Activated CD4-positive, CD25-positive, alpha-beta regulatory T cell treated with anti-CD3 and anti-CD28 coated beads, Interleukin-2, amount 50 U/mL, for 24 hours (primary cell): ENCODE results near the gene LYPD3.

Experiments used
- ATAC-seq, 2 donors: fragments of 150-1000 bp; cut with Tn5 transposase; one replicate each; pipeline ENCODE4 v1.10.0; 2021; ENCODE audit warnings: mild to moderate bottlenecking in 1 of 2, moderate library complexity in 1 of 2

LYPD3 gene

DNA sequence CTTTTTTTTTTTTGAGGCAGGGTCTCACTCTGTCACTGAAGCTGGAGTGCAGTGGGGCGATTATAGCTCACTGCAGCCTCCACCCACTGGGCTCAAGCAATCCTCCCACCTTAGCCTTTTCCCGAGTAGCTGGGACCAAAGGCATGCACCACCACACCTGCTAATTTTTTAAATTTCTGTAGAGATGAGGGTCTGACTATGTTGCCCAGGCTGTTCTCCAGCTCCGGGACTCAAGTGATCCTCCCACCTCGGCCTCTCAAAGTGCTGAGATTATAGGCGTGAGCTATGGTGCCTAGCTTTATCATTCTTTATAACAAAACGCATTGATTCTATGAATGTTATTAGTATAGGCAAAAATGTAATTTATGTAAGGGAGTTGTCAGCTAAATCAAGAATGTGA lies 17.9 kb upstream of the LYPD3 start:
- ATAC-seq = no peak

DNA sequence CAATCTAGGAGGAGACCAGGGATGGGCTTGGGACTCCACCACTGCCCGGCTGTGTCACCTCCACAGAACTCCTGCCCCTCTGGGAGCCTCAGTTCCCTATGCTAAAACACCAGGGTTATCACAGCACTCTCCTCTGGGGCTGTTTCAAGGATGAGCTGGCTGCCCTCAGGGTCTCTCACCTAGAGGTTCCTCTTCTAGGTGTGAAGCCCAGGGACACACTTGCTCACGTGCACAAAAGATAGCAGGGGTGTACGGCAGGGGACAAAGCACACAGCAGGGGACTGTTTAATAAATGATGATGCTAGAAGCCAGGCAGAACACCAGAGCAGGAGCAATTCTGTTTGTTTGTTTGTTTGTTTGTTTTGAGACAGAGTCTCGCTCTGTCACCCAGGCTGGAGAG lies 16.8 kb upstream of the LYPD3 start:
- ATAC-seq = no peak

DNA sequence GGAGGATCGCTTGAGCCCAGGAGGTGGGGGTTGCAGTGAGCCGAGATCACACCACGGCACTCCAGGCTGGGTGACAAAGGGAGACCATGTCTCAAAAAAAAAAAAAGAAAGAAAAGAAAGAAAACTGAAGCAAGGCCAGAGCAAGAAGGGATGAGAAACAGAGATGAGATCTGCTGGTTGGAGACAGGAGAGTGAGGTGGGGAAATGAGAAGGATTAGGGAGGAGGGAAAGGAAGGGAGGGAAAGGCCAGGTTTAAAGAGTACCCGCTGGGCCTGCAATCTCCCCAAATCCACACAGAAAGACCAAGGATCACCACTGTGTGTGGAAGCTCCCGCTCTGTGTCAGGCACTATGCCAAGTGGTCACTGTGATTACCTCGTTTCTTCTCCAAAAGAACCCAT lies 16.3 kb upstream of the LYPD3 start:
- ATAC-seq = no peak

DNA sequence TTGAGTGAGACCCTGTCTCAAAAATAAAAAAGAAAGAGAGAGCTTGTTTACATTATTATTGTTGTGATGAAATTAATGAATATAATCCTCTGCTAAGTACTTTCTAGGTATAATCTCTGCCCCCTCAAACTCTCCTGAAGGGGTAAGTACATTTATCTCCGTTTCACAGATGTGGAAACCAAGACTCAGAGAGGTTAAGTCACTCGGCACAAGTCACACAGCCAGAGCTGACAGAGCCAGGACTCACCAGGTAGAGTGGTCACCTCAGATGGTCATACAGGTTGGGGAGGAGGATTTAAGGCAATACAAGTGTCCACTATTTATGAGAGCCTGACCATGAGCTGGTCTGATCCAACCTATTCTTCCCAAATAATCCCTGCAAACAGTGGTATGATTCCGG lies 15.2 kb upstream of the LYPD3 start:
- no peak for ATAC-seq

DNA sequence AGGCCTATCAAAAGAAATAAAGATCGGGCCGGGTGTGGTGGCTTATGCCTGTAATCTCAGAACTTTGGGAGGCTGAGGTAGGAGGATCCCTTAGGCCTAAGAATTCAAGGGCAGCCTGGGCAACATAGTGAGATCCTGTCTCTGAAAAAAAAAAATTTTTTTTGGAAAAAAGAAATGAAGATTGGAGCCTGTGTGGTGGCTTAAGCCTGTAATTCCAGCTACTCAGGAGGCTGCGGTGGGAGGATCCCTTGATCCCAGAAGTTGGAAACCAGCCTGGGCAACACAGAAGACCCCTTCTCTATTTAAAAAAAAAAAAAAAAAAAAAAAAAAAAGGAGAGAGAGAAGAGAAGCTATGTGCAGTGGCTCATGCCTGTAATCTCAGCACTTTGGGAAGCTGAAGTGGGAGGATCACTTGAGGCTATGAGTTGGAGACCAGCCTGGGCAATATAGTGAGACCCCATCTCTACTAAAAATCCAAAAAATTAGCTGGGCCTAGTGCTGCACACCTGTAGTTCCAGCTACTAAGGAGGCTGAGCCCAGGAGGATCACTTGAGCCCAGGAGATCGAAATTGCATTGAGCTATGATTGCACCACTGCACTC lies 14.7 kb upstream of the LYPD3 start:
- no peak for ATAC-seq

DNA sequence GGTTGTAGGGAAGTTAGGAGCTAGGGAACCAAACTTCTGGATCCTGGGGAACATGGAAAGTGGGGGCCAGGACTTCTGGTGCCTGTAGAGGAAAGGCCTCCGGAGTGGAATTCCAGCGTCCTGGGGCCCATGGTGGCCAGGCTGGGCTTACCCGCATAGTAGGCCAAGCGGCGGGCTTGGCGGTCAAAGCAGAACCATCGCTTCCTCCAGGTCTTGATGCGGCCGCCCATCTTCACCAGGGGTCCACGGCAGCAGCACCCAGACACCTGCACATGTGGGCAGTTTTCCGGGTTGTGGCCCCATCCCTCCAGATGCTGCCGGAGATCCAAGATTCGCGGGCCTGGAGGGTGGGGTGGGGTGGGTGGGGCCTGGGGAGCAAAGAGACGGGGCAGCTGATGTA lies 13.8 kb upstream of the LYPD3 start:
- no peak for ATAC-seq

DNA sequence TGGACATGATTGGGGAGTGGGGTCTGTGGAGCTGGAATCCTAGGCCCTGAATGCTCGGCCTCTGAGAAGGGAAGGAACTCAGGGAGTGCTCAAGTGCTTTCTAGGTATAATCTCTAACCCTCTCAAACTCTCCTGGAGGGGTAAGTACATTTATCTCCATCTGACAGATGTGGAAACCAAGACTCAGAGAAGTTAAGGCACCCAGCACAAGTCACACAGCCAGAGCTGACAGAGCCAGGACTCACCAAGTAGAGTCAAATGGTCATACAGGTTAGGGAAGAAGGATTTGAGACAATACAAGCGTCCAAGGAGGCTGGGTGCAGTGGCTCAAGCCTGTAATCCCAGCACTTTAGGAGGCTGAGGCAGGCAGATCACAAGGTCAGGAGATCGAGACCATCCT lies 12.9 kb upstream of the LYPD3 start:
- ATAC-seq = no peak

DNA sequence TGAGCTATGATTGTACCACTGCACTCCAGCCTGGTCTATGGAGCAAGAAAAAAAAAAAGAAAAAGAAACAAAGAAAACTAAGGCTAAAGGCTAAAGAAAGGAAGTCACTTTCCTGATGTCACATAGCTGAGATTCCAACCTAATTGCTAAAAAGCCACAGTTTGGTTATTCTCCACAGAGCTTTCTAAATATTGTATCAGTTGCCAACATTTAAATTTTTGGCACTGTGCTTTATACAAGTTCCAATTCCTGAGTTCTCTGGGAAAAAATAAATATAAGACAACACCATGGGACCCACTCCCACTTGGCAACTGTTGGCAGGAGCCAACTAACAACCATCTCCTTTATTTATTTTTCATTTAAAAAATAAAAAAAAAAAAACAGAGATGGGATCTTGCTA lies 11.2 kb upstream of the LYPD3 start:
- no peak for ATAC-seq

DNA sequence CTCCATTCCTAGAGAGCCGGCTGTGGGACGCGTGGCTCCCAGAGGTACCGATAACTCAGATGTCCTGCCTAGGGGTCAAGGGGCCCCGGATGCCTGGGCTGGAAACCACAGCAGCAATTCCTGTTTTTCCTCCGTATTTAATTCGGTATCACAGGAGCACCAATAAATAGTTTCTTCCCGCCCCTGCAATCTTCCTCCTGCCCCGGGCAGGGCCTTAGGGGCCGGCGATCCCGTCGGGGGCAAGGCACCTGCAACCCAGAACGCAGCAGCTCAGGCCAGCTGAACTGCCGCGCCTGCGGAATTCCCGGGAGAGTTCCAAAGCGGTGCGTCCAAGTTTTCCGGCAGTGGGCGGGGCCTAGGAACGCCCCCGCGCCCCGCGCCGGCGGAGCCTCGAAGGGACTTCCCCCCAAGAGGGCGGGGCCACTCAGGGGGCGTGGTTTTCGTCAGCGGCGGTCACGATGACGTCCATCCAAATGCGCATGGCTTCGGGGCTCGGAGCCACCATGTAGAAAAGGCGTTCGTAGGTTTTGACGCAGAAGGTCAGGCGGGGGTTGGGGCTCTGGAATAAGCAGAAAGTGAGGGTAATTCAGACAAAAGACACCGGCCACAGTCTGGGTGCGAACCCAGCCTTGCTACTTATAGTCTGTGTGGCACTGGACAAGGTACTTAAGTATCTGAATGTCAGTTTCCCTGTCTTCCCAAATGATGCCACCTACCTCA lies 9.7 kb upstream of the LYPD3 start:
- peak; percentile 75 to 82 for ATAC-seq

DNA sequence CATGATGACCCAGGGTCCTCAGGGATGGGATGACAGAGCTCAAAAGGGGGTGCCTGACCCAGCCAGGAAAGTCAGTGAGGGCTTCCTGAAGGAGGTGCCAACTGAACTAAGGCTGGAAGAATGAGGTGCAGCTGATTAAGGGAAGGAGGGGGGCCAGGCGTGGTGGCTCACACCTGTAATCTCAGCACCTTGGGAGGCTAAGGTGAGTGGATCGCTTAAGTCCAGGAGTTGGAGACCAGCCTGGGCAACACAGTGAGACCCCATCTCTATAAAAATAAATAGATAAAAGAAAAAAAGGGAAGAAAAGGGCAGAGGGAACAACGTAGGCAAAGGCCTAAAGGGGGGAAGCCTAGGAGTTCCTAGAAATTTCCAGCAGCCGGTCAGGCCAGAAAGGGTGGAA lies 9.1 kb upstream of the LYPD3 start:
- ATAC-seq = no peak

DNA sequence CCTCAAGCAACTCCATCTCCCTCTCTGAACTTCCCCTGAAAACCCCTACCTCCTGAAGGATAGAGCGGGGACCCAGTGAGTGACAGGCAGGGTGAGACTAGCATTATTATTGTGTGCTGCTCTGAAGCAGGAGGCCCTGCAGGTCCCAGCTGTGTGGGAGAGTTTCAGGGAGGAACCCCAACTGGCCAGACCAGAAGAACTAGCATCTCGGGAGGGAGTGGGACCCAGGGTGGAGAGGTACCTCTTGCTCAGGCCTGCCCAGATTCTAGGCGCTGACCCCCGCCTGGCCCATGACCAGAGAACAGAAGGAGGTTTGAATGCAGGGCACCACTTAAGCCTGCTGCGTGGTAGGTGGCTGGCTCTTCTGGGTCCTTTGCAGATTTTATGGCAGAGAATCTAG lies 5.7 kb upstream of the LYPD3 start:
- ATAC-seq = no peak

DNA sequence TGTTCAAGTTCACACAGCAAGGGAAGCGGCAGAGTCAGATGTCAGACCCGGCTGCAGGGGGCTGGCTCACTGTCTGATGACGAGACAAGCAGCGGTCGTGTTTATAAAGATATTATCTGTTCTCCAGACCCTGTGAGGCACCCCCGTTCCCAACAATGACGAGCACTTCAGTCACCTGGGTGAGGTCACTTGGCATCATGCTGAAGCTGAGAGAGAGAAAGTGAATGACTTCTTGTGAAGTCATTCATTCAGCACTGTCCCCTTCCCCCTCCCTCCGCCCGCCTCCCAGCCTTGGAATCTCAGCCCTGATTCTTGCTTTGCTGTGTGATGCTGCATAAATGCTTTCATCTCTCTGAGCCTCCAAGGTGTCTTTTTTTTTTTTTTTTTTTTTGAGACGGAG lies 4.9 kb upstream of the LYPD3 start:
- peak; percentile 71 to 79 for ATAC-seq

DNA sequence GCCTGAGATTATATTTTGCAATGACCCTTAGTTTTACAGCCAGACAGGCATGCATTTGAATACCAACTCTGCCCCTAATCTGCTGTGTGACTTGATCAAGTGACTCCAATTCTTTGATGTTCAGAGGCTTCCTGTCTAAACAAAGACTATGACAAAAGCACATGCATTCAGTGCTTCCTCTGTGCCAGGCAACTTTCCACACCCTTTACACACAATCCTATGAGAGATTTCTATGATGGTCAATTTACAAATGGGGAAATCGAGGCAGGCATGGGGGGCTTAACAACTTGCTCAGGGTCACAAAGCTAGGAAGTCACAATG lies 3.7 kb upstream of the LYPD3 start:
- no peak for ATAC-seq

DNA sequence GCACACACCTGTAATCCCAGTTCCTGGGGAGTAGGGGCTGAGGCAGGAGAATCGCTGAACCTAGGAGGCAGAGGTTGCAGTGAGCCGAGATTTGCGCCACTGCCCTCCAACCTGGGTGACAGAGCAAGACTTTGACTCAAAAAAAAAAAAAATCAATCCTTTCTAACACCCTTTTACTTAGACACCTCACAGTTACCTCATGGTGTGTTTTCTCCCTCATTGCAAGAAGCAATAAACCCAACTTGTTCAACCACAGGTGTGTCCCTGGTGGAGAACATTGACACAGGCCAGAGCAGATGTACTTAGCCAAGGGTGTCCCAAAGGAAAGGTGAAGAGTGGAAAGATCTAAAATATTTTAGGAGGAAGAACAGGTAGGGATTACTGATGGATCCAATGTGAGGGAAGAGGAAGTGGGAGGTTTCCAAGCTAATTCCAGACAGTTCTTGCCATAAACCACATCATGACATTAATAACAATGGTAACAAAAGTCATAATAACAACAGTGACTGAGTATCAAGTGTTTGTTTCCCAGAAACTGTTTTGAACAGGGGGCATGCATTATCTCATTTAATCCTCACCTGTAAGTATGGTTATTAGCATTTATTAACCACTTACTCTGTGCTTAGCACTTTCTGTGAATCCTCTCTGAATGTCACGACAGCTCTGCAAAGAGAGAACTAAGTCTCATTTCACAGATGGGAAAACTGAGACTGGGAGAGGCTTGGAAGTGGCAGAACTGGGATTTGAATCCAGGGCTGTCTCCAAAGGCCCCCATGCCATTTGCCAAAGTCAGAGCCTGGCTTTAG lies 3.1 kb upstream of the LYPD3 start:
- no peak for ATAC-seq

DNA sequence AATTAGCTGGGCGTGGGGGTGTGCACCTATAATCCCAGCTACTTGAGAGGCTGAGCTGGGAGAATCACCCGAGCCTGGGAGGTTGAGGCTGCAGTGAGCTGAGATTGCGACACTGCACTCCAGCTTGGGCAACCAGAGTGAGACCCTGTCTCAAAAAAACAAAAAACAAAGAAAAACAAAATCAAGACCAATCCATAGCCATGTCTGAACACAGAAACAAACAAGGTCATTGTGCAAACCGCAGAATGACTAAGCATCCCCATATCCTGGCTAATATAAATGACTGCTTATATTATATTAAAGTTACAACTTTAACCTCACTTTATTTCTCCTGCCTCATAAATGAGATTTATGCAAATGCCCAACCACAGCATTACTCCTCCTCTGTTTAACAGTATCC lies 2.3 kb upstream of the LYPD3 start:
- ATAC-seq = no peak

DNA sequence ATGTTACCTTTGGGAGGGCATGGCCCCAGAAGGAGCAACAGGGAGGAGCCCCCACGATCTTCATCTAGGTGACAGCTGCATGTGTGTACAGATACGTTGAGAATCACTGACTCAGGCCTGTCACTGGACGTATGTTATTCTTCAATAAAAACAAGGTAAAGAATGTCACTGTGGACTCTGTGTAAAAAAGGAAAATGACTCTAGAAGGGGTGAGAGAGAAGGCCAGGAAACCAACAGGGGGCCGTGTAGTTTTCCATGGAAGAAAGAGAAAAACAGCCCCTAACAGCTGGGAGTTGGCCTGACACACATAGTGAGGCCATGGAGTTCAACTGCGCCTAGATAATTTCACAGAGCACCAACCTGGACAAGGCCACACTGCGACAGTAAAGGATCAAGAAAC lies 1.9 kb upstream of the LYPD3 start:
- no peak for ATAC-seq

DNA sequence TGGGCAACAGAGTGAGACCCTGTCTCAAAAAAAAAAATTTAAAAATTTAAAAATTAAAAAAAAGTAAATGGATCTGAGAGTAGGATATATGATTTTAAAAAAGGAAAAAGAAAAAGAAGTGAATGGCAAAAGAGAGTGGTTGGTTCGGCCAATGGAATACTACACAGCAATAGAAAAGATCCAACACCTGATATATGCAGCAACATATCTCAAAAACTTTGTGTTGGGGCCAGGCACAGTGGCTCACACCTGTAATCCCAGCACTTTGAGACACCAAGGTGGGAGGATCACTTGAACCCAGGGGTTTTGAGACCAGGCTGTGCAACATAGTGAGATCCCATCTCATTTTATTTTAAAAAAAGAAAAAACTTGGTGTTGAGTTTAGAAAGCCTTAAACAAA lies 1.4 kb upstream of the LYPD3 start:
- no peak for ATAC-seq

DNA sequence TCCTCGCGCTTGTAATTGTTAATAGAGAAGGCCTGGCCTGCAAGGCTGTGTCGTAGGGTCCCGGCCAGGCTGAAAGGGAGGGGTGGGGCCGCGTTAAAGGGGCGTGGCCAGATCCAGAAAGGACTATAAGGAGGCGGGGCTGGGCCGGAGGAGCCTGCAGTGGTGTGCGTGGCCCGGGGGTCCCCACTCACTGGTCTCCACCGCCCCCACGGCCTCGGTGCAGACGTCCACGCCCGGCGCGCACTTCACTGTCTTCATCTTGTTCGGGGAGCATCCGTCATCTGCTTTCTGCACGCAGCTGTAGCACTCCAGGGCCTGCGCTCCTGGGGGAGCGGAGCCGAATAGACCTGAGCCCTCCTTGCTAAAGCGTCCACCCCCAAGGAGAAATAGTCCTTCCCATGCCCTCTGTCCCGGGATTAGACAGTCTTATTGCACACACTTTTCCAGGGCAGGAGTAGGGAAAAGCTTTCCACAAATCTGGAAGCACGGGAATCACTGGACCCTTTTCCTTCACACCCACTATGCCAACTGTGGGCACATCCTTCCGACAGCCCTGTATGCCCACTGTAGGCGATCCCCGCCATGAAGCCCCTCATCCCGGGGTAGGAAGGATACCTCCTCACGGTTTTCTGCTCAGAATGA lies 1.2 kb downstream of the LYPD3 start:
- peak; percentile 30 to 45 for ATAC-seq

DNA sequence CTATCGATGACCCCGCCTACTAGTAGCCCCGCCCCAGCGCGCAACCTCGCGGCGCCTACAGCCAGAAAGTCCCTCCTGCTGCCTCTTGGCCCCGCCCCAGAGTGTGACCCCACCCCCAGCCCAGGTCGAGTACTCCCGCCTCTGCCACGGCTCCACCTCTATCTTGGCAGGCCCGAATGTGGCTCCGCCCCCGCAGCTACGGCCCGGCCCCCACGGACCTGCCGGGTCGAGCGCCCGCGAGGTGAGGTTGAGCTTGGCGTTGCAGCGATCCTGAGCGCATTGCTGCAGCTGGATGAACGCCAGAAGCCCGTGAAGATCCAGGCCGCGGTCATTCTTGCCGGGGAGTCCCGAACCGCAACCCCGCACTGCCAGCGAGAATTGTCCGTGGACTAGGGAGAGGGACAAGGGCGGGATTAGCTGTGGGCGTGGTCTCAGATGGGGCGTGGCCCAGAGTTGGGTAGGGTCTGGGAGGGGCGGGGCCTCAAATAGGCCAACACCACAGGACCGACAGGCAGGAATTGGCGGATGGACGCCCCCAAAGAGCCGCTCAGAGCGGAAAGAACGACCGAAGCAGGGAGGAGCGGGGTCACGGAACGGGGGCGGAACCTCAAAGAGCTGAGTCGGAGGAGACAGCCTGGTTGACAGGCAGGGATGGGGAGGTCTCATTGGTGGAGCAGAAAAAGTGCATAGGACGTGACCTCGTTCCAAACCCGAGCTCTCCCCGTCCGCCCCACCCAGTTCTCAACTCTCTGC lies 1.9 kb downstream of the LYPD3 start:
- peak; percentile 86 to 88 for ATAC-seq

DNA sequence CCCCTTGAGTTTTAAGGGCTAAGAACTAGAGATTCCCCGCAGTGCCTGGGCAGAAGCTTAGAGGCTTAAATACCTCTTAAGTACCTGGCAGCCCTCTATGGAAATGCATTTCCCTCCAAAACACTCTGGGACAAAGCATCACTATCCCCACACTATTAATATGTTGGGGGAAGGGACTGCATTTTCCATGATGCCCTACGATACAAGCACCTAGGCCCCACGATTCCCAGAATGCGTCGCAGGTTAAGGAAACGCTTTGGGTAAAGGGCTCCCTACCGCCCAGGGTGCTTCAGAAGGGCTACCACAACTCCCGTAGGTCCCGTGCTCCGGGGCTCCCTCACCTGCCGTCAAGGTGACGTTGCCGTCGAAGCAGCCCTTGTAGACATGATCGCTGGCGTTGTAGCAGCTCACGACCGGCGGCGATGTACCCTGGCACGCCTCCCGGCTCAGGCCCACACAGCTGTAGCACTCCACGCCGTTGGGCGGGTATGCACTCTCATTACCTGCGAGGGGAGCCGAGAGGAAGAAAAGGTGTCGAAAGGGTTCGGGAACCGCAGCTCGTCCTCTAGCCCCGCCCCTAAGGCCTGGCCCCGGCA lies 2.5 kb downstream of the LYPD3 start:
- ATAC-seq = no peak

DNA sequence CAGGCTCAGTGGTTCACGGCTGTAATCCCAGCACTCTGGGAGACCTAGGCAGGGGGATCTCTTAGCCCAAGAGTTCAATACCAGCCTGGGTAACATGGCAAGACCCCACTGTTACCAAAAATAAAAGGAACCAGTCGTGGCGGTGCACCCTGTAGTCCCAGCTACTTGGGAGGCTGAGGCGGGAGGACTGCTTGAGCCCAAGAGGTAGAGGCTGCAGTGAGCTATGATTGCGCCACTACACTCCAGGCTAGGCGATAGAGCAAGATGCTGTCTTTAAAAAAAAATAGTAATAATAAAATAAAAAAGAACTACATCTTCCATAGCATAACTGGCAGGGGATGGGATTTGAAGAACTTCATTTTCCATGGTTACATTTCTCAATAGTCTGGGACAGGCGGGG lies 3.0 kb downstream of the LYPD3 start:
- ATAC-seq = no peak

DNA sequence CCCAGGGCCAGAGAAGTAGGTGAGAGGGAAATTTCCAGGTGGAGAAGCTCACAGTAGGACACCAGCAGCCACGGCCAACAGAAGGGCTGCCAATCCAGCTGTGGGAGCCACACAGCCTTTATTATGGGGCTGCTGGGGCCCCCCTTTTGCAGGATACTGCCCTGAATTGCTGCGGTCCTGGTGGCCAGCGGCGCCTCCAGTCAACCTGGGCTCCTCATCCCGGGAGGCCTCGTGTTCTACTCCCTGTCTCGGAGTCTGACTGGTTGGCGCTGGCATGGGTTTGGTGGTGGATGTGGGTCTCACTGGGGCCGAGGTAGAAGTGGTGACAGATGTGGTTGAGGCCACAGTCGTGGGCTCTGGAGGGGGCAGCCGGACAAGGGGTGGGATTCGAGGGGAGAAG lies 4.1 kb downstream of the LYPD3 start:
- ATAC-seq = no peak
